T1000 (cell line): ENCODE data around the gene IPO8.
"Not testable (repeated sequence)": the region's sequence is repeated elsewhere in the genome, so short reads cannot be mapped to it uniquely, and the experiment has no call there.

Experiments
- DNase-seq: peaks from one replicate; lab custom pipeline; 2025; ENCODE audit warnings: mixed read lengths; lab: John Stamatoyannopoulos, UW

Gene IPO8

DNA sequence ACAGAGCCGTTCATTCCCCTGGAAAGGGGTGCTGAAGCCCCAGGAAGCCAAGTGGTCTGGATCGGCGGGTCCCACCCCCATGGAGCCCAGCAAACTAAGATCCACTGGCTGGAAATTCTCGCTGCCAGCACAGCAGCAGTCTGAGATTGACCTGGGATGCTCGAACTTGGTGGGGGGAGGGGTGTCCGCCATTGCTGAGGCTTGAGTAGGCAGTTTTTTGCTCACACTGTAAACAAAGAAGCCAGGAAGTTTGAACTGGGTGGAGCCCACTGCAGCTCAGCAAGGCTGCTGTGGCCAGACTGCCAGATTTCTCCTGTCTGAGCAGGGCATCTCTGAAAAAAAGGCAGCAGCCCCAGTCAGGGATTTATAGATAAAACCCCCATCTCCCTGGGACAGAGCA is 91.4 kb downstream of the IPO8 start:
- DNase-seq = not testable (repeated sequence)

GRCh38 chr12:30603129-30603528 is 92.5 kb downstream of the IPO8 start:
- DNase-seq = no peak

GRCh38 chr12:30602678-30603077 is 93.0 kb downstream of the IPO8 start:
- no peak for DNase-seq

- no peak for DNase-seq
Observed at GRCh38 chr12:30599608-30600007, 96.1 kb downstream of the IPO8 start.

DNA sequence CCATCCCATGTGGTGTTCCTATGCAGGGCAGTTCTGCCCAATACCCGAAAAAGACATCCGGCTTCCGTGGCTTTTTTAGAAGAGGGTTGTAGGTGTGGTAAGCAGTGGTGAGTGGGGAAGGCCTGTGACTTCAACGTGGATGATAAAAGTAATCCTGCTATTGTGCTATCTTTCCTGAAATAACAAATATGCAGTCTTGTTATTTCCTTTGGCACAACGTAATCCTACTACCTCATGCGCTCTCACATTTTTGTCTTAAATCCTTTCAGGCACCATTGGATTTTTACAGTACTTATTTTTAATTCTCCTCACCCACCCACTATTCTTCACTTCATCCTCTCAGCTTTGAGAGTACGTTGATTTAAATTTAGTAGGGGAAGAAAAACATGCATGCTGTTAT is 96.8 kb downstream of the IPO8 start:
- no peak for DNase-seq

DNA sequence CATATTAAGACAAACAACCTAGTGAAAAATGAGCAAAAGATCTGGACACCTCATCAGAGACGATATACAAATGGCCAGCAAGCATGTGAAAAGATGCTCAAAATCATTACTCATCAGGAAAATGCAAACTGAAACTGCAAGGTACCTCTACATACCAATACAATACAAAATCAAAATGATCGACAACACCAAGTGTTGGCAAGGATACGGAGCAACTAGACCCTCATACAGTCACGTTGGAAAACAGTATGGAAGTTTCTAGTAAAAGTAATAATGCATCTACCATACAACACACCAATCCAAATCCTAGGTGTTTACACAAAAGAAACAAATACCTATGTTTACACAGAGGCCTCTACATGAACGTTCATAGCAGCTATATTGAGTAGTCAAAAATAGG is 99.9 kb downstream of the IPO8 start:
- DNase-seq = no peak

- no peak for DNase-seq
Observed at GRCh38 chr12:30594509-30594908, 101.2 kb downstream of the IPO8 start.

GRCh38 chr12:30588572-30588971 is 107.1 kb downstream of the IPO8 start:
- not testable (repeated sequence) for DNase-seq

DNA sequence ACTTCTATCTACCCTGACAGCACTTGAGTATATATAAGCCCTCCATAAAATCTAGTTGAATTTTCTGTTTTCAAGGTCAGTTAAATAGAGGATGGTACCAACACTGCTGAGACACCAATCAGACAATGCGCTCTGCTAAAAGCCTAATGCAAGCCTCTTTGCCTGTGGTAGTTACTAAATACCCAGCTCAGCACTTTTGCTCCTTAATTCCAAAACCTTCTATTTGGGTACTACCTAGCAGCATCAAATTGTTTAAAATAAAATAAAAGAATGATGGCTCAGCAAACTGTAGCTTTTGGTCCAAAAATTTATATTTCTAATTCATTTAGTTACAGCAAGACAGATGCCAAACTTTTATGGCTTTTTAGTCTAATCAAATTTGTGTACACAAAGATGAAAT is 107.9 kb downstream of the IPO8 start:
- DNase-seq = no peak

- DNase-seq = no peak
Observed at GRCh38 chr12:30585877-30586276, 109.8 kb downstream of the IPO8 start.

- DNase-seq = no peak
Observed at GRCh38 chr12:30582943-30583342, 112.7 kb downstream of the IPO8 start.

DNA sequence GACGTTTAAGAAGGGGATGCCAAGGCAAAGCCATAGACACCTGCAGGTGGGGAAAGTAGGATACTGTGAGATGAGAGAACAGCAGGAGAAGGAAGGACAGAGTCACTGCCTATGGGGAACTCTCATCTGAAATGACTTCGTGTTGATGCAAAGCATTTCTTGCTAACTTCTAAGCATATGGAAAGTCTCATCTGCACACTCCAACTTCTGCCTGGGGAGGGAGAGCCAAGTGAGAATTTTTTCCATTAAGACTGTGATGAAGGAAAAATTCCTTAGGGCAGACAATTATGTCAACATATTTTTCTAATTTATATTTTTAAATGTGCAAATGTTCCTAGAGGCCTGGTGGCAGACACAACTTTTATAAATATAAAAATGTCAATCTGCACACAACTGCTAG is 115.3 kb downstream of the IPO8 start:
- no peak for DNase-seq
